Activated naive CD8-positive, alpha-beta T cell treated with anti-CD3 and anti-CD28 coated beads for 36 hours (primary cell): ENCODE measurements around the gene RHOXF1. TPM values are rescaled to one million over a fixed set of nuclear protein-coding genes. Genes with fewer than 3 reads are reported as not detected.
"Not testable (repeated sequence)": the region's sequence is repeated elsewhere in the genome, so short reads cannot be mapped to it uniquely, and the experiment has no call there.

Experiments used
- DNase-seq: peaks from one replicate; pipeline ENCODE4 v3.0.0; 2021
- H3K27ac Mint-ChIP-seq: one replicate; pipeline ENCODE4 v1.8.0; 2022; ENCODE audit warnings: mild to moderate bottlenecking, moderate library complexity, mixed read lengths
- H3K27me3 Mint-ChIP-seq: one replicate; pipeline ENCODE4 v1.8.0; 2022; ENCODE audit warnings: mild to moderate bottlenecking, mixed read lengths
- H3K36me3 Mint-ChIP-seq: one replicate; pipeline ENCODE4 v1.8.0; 2021; ENCODE audit warnings: mild to moderate bottlenecking, mixed read lengths
- H3K4me1 Mint-ChIP-seq: one replicate; pipeline ENCODE4 v1.8.0; 2021; ENCODE audit warnings: mixed read lengths
- H3K4me3 Mint-ChIP-seq: one replicate; pipeline ENCODE4 v1.8.0; 2022; ENCODE audit warnings: mild to moderate bottlenecking, moderate library complexity, mixed read lengths
- H3K9me3 Mint-ChIP-seq: one replicate; pipeline ENCODE4 v1.8.0; 2022; ENCODE audit warnings: mixed read lengths
- total RNA-seq, 2 experiments: library from RNA; stranded (reverse); gene quantifications; one replicate each; pipeline ENCODE4 v1.2.3, GENCODE V29; 2021

Gene RHOXF1
- total RNA-seq, 2 experiments from 2014 or later = not detected

DNA sequence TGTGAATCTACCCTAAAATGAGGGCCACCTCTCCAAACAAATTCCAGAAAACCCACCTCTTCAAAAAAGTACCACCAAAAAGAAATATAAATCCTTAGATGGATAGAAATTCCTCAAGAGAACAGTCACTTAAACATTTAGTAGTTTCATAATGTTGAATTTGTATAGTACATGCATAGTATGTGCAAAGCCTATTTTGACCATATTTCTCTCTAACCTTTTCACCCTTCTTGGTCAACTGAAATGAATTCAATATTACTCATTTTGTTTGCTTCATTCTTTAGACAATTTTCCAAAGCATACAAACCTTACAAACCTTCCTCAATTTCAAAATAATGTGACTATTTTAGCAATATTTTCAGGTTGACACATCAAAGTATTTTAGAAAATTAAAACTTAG is 4.1 kb downstream of the RHOXF1 start:
- Mint-ChIP-seq H3K27me3 (no peaks in the 10 kb centered on the region), H3K9me3 (peaks cover 3% of the 10 kb centered on the region), H3K36me3 (no peaks in the 10 kb centered on the region), H3K27ac (no peak overlapping the region), H3K4me1 (no peaks in the 10 kb centered on the region), H3K4me3 (no peak overlapping the region)
- no peak for DNase-seq

DNA sequence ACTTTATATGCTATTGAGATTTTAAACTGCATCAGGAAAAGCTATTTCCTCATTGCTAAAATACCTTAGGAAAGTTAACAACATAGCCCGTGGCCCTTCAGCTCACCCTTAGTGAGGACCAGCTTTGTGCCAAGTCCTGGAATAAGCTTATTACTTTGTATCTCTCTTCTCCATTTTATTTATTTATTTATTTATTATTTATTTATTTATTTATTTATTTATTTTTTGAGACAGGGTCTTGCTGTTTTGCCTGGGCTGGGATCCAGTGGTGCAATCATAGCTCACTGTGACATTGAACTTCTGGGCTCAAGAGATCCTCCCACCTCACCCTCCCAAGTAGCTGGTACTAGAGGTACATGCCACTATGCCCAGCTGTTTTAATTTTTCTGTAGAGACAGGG is 6.3 kb downstream of the RHOXF1 start:
- Mint-ChIP-seq H3K27ac (no peak overlapping the region), H3K36me3 (no peaks in the 10 kb centered on the region), H3K4me1 (no peaks in the 10 kb centered on the region), H3K9me3 (peaks cover 4% of the 10 kb centered on the region), H3K4me3 (no peak overlapping the region), H3K27me3 (no peaks in the 10 kb centered on the region)
- no peak for DNase-seq

DNA sequence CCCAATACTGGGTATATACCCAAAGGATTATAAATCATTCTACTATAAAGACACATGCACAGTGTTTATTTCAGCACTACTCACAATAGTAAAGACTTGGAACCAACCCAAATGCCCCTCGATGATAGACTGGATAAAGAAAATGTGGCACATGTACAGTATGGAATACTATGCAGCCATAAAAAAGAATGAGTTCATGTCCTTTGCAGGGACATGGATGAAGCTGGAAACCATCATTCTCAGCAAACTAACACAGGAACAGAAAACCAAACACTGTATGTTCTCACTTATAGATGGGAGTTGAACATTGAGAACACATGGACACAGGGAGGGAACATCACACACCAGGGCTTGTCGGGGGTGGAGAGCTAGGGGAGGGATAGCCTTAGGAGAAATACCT is 11.0 kb downstream of the RHOXF1 start:
- H3K4me1 Mint-ChIP-seq, H3K27me3 Mint-ChIP-seq, H3K9me3 Mint-ChIP-seq, H3K27ac Mint-ChIP-seq, DNase-seq, H3K4me3 Mint-ChIP-seq, H3K36me3 Mint-ChIP-seq: not testable (repeated sequence)

DNA sequence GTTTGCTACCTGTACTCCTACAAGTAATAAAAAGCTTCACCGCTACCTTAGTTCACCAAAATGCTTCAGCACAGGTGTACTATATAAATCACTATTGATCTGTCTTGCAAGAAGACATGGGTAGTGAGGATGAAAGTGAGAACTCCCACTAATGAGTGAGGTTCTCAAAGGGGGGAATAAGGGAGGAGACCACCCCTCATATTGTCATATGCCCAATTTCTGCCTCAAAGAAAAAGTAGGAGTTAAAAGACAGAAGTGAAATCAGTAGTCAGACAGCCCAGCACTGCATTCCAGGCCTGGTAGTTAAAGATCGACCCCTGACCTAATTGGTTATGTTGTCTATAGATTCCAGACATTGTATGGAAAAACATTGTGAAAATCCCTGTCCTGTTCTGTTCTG is 14.7 kb downstream of the RHOXF1 start:
- H3K27me3 Mint-ChIP-seq, H3K27ac Mint-ChIP-seq, H3K9me3 Mint-ChIP-seq, H3K4me1 Mint-ChIP-seq, DNase-seq, H3K36me3 Mint-ChIP-seq, H3K4me3 Mint-ChIP-seq: not testable (repeated sequence)

DNA sequence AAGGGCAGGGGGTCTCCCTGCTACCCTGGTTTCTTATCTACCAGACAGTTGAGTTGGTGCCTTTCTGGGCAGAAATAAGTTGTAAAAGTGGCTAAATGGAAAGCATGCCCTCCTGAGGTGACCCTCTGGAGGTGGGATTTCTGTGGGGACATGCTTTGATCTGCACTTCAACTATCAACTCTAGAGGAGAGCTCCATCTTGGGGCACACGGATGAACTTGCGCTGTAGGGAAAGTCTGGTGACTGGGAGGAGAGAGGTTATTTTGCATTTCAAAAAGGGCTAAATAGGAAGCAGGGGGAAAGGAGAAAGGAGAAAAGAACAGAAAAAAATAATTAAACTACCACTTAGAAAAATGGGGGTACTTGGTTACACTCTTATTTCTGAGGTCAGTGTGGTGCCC is 25.5 kb downstream of the RHOXF1 start:
- DNase-seq = no peak
- H3K27ac Mint-ChIP-seq = no peak overlapping the region
- peaks cover 6% of the 10 kb centered on the region for H3K4me1 Mint-ChIP-seq
- H3K27me3 Mint-ChIP-seq = no peaks in the 10 kb centered on the region
- H3K36me3 Mint-ChIP-seq = no peaks in the 10 kb centered on the region
- H3K9me3 Mint-ChIP-seq = no peaks in the 10 kb centered on the region
- H3K4me3 Mint-ChIP-seq = no peak overlapping the region

DNA sequence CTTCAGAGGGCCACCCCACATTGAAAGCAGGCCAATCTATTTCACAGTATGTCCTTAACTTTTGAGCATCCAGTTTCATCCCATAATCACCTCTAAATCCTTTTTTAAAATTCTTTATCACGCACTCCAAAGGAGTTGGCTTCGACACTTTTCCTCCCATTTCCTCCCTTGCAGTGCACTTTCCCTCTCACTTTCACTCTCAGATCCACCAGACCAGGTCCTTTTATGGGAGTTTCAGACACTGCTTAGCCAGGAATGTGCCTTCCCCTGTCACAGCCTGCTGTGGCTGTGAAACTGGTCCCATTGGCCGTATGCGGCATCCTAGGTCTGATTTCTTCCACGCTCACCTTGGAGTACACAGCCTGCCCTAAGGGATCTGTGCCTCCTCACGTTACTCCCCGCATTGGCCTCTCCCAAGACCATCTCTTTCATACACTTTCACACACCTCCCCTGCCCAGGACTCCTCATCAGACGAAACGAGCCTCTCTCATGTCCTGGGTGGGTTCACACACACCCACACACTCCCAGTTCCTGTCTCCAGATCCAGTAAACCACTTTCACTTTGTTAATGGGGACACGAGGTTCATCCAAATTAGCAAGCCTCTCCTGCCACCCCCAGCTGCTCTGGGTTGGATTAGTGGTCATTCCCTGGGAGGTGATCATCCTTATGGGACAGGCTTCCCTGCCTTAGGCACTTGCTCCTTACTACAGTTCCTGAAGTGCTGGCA is 28.3 kb downstream of the RHOXF1 start:
- H3K36me3 Mint-ChIP-seq = no peaks in the 10 kb centered on the region
- no peak overlapping the region for H3K4me3 Mint-ChIP-seq
- DNase-seq = no peak
- no peaks in the 10 kb centered on the region for H3K9me3 Mint-ChIP-seq
- no peak overlapping the region for H3K27ac Mint-ChIP-seq
- no peaks in the 10 kb centered on the region for H3K27me3 Mint-ChIP-seq
- H3K4me1 Mint-ChIP-seq = peaks cover 6% of the 10 kb centered on the region

DNA sequence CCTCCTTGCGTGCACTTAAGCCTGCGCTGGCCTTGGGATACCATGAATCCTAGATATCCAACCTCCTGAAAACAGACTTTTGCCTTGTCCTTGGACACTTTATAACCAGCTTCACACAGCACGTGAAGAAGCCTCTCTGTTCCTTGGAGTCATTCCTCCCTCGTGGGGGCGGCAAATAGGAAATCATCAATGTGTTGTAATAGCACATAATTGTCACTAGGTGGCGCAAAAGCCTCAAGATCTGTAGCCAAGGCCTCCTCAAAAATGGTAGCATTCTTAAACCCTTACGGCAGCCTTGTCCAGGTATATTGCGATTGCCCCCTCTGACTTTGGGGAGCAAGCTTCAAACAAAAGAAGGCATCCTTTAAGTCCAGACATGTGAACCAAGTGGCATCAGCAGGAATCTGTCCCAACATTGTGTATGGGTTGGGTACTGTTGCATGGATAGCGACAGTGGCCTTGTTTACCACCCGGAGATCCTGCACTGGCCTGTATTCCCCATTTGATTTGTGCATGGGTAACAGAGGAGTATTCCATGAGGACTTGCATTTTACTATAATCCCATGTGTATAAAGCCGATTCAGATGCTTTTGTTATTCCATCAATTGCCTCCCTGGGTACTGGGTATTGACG is 30.0 kb downstream of the RHOXF1 start:
- not testable (repeated sequence) for H3K9me3 Mint-ChIP-seq, H3K27me3 Mint-ChIP-seq, H3K27ac Mint-ChIP-seq, H3K36me3 Mint-ChIP-seq, DNase-seq, H3K4me3 Mint-ChIP-seq, H3K4me1 Mint-ChIP-seq

DNA sequence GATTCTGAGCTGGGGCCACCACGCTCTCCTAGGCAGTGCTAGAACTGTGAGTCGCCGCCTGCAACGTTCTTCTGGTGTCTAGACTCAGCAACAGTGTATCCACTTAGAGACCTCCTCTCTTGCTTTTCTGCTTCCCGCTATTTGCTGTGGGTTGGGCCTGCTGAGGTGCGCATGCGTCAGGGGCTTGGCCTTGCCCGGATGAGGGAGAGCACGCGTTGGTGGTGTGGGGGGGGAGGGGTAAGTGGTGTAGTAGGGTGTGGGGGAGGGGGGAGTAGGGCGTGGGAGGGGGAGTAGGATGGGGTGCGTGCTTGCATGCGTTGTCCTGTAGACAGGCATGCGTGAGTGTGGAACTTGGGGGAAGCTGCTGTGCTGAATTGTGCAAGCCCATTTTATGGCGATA is 38.1 kb downstream of the RHOXF1 start, which contains the start of gene RHOXF2B:
Gene RHOXF2B (minus strand): TSS at position 101 of the 400 bp plus-strand sequence. CDS start 138 bp downstream, outside the sequence.
- not testable (repeated sequence) for H3K36me3 Mint-ChIP-seq, H3K4me3 Mint-ChIP-seq, H3K27ac Mint-ChIP-seq, H3K4me1 Mint-ChIP-seq, H3K9me3 Mint-ChIP-seq, DNase-seq, H3K27me3 Mint-ChIP-seq

DNA sequence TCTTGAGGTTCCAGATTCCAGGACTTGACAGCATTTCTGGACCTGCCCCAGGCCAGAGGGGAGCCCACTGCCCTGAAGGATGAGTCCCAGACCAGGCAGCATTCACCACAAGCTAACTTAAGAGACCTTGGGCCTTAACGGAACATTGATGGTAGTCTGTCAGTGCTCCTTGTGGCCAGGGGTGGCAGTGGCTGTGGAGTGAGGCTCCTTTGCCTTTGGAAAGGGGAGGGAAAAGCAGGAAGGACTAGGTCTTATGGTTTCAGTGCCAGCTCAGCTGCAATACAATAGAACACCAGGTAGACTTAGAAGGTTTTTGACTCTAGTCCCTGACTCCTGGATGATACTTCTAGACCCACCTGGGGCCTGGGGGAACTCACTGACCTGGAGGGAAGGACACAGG is 49.5 kb downstream of the RHOXF1 start:
- H3K9me3 Mint-ChIP-seq, H3K36me3 Mint-ChIP-seq, H3K27ac Mint-ChIP-seq, H3K27me3 Mint-ChIP-seq, DNase-seq, H3K4me3 Mint-ChIP-seq, H3K4me1 Mint-ChIP-seq: not testable (repeated sequence)

Other genes starting within 250 kb of the RHOXF1 start
- gene RNF113A, start 244.2 kb downstream of the RHOXF1 start, total RNA-seq = 10 to 100 TPM; 28.2 to 28.4 TPM
- 10 to 100 TPM; 93.8 to 95.1 TPM for gene NDUFA1, start 244.1 kb downstream of the RHOXF1 start, total RNA-seq
- gene AKAP14, start 220.0 kb downstream of the RHOXF1 start, total RNA-seq = not detected
- 1 to 10 TPM; 8.3 to 9.7 TPM for gene NKAP, start 172.2 kb downstream of the RHOXF1 start, total RNA-seq
- not detected for gene RHOXF2B, start 38.2 kb downstream of the RHOXF1 start, total RNA-seq
- gene RHOXF2, start 42.7 kb upstream of the RHOXF1 start, total RNA-seq = not detected
- gene ZBTB33, start 134.9 kb upstream of the RHOXF1 start, total RNA-seq = 10 to 100 TPM; 13.9 to 14.0 TPM
- not detected for gene TMEM255A, start 195.5 kb upstream of the RHOXF1 start, total RNA-seq
- gene ATP1B4, start 246.2 kb upstream of the RHOXF1 start, total RNA-seq = not detected